IPS-18a (cell line): ENCODE data around the gene PTPRM.

ENCODE experiments used
- H3K27ac ChIP-seq: one replicate; pipeline ENCODE4 v1.5.1; 2013; ENCODE audit warnings: low read length
- H3K27me3 ChIP-seq: one replicate; pipeline ENCODE4 v1.6.1; 2013; ENCODE audit warnings: mild to moderate bottlenecking, low read length; ENCODE audit not compliant: control insufficient read depth, insufficient read depth
- H3K36me3 ChIP-seq: one replicate; pipeline ENCODE4 v1.6.1; 2013; ENCODE audit warnings: low read depth, low read length; ENCODE audit not compliant: control insufficient read depth
- H3K4me1 ChIP-seq: one replicate; pipeline ENCODE4 v1.6.1; 2013; ENCODE audit warnings: low read depth, low read length; ENCODE audit not compliant: control insufficient read depth
- H3K4me3 ChIP-seq: one replicate; pipeline ENCODE4 v1.5.1; 2013; ENCODE audit warnings: low read length
- H3K9ac ChIP-seq: one replicate; pipeline ENCODE4 v1.6.1; 2013; ENCODE audit warnings: mild to moderate bottlenecking, low read length, moderate library complexity
- H3K9me3 ChIP-seq: one replicate; pipeline ENCODE4 v1.6.1; 2013; ENCODE audit warnings: low read depth, low read length; ENCODE audit not compliant: control insufficient read depth

Gene PTPRM

GRCh38 chr18:7566567-7567473 is at the start of gene PTPRM:
TSS of gene PTPRM (plus strand) at chr18:7567316. CDS start at chr18:7567819, 503 bp downstream.
- Histone ChIP-seq H3K9ac (peak within 1 kb of the TSS; percentile 22), H3K4me3 (peak within 1 kb of the TSS; percentile 66), H3K27me3 (peaks cover 50% of the 10 kb centered on the region), H3K4me1 (peaks cover 9% of the 10 kb centered on the region), H3K27ac (no peak within 1 kb of the TSS), H3K36me3 (no peaks in the 10 kb centered on the region), H3K9me3 (no peaks in the 10 kb centered on the region)

DNA sequence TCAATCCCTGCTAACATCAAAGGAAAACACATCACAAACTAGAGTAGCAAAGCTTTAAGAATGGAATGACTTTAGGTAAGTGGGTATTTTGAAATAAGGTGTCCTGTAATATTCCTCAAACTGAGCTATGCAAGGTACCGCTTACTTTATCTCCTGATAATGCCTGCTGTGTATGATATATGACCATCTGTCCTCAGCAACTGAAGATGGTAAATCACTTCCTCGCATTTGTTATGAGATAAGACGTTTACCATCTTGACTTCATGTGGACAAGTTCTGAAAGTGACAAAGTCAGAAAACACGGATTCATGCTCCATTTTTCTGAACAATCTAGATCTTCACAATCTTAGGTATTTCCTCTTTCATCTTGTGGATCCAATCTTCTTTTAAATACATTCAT is 49.3 kb upstream of the PTPRM start:
- Histone ChIP-seq H3K36me3 (no peaks in the 10 kb centered on the region), H3K27ac (no peak overlapping the region), H3K27me3 (no peaks in the 10 kb centered on the region), H3K9ac (no peak overlapping the region), H3K4me3 (no peak overlapping the region), H3K9me3 (no peaks in the 10 kb centered on the region), H3K4me1 (peaks cover 29% of the 10 kb centered on the region)

DNA sequence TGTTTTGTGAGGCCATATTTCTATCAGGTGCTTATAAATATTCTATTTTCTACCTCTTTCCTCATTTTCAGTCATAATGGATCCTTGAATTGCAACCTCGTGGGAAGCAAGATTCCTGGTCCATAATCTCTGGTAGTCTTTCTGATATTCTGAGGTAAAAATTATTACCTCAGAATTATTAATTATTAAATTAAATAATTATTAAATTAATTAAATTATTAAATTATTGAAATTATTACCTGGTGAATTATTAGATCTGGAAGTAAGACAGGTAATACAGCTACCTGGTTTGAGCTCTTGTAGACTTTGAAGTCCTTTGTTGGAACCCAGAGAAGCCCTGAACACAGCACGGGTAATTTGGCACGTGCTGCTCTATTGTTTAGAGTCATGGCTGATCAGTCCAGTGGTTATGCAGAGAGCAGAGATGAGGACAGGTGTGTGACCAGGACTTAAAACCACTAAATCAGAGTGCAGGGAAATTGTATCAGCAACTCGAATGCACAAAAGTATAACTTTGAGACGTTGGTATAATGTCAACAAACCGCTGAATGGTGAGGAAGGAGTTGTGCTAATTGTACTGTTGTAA is 46.8 kb upstream of the PTPRM start:
- H3K9ac ChIP-seq: no peak overlapping the region
- no peaks in the 10 kb centered on the region for H3K36me3 ChIP-seq
- no peak overlapping the region for H3K27ac ChIP-seq
- H3K4me1 ChIP-seq: peaks cover 34% of the 10 kb centered on the region
- no peaks in the 10 kb centered on the region for H3K9me3 ChIP-seq
- no peak overlapping the region for H3K4me3 ChIP-seq
- no peaks in the 10 kb centered on the region for H3K27me3 ChIP-seq

DNA sequence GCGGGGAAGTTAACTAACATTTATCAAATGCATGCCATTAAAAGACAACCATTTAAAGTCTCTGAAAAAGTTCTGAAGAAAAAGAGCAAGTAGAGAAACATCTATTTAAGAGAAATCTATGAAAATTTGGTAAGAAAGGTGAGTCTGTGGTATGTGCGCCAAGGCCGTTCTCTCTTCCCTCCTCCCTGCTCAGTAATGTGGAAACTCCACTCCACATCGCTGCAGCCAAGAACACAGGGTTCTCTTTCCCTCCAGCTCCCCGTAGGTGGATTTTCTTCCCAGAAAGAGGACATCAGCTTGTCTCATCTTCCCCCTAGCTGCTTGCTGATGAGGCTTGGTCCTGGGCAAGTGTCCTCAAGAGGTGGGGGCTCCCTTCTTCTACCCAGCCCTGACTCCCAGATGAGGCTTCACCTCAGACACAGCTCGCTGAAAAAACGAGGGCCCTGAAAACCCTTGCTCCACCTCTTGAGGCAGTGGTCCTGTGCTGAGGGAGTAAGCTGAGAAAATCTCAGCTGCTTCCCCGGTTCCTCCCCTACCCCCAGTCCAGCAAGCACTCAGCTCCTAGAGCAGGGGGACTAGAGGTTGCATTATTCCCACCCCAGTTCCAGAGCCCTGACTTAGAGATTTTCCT is 45.8 kb upstream of the PTPRM start:
- no peak overlapping the region for H3K27ac ChIP-seq
- H3K9me3 ChIP-seq: no peaks in the 10 kb centered on the region
- H3K4me1 ChIP-seq: peaks cover 23% of the 10 kb centered on the region
- H3K4me3 ChIP-seq: no peak overlapping the region
- H3K36me3 ChIP-seq: no peaks in the 10 kb centered on the region
- no peak overlapping the region for H3K9ac ChIP-seq
- H3K27me3 ChIP-seq: no peaks in the 10 kb centered on the region

- peaks cover 15% of the 10 kb centered on the region for H3K4me1 ChIP-seq
- H3K27me3 ChIP-seq: no peaks in the 10 kb centered on the region
- H3K9ac ChIP-seq: no peak overlapping the region
- H3K4me3 ChIP-seq: no peak overlapping the region
- H3K27ac ChIP-seq: no peak overlapping the region
- H3K36me3 ChIP-seq: no peaks in the 10 kb centered on the region
- H3K9me3 ChIP-seq: no peaks in the 10 kb centered on the region
These were observed 43.3 kb upstream of the PTPRM start for GRCh38 chr18:7523772-7524171.

DNA sequence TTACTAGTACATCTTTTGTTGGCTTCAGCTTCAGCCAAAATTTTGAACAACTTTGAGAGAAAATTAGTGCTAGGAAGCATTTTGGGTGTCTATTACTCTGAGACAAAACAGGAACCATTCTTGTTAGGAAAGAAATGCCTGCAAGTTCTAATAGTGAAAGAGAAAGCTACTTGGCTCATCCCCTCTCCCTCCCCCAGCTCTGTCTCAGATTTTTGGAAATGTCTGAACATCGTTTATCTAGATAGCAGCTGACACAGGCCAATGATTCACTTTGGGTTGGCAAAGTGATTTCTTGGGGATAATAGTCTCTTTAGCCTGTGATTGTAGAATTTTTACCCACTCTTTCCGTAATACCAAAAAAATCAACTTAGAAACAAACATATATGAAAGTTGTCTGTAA is 42.3 kb upstream of the PTPRM start:
- Histone ChIP-seq H3K36me3 (no peaks in the 10 kb centered on the region), H3K4me3 (no peak overlapping the region), H3K27ac (no peak overlapping the region), H3K27me3 (no peaks in the 10 kb centered on the region), H3K9me3 (no peaks in the 10 kb centered on the region), H3K4me1 (peaks cover 15% of the 10 kb centered on the region), H3K9ac (no peak overlapping the region)

DNA sequence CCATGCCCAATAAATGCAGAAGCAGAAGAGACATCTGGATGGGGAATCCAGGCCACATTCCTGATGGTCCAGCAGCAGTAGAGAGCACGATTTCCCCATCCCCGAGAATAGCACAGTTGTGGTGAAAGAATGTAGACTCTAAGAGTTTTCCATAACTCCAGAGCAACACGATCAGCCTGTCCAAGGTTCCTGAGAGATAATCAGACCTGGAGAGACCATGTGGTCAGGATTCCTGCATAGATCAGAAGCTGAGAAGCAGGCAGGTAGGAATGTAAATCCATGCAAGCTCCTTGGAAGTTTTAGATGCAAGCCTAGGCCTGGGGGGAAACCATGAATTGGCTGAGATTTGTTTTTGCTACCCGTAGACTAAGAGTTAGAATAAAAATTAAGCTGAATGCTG is 34.2 kb upstream of the PTPRM start:
- Histone ChIP-seq H3K27ac (no peak overlapping the region), H3K4me3 (no peak overlapping the region), H3K9me3 (no peaks in the 10 kb centered on the region)

DNA sequence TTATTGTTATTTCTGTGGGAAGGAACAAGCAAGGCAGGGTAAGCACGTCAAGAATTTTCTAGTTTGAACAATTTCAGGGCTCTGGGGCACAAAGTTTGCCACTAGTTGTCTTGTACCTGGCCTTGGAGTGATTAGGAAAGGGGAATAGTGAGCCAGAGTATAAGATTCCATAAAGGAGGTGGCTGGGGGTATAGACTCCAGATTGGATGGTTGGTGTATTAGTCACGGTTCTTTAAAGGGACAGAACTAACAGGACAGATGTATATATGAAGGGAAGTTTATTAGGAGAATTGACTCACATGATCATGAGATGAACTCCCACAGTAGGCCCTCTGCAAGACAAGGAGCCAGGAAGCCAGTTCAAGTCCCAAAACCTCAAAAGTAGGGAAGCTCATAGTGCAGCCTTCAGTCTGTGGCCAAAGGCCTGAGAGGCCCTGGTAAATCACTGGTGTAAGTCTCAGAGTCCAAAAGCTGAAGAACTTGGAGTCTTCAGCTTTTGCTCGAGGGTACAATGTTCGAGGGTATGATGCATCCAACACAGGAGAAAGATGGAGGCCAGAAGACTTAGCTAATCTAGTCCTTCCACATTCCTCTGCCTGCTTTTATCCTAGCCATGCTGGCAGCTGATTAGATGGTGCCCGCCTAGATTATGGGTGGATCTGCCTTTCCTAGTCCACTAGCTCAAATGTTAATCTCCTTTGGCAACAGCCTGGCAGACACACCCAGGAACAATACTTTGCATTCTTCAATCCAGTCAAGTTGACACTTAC is 31.5 kb upstream of the PTPRM start:
- H3K4me1 ChIP-seq: peaks cover 5% of the 10 kb centered on the region
- no peaks in the 10 kb centered on the region for H3K36me3 ChIP-seq
- no peaks in the 10 kb centered on the region for H3K27me3 ChIP-seq
- H3K9me3 ChIP-seq: no peaks in the 10 kb centered on the region
- H3K9ac ChIP-seq: no peak overlapping the region
- H3K27ac ChIP-seq: no peak overlapping the region
- H3K4me3 ChIP-seq: no peak overlapping the region

More for the DNA sequence above, 34.2 kb upstream of the PTPRM start:
- H3K4me1 ChIP-seq: peaks cover 5% of the 10 kb centered on the region
- no peak overlapping the region for H3K9ac ChIP-seq
- H3K36me3 ChIP-seq: no peaks in the 10 kb centered on the region
- no peaks in the 10 kb centered on the region for H3K27me3 ChIP-seq

GRCh38 chr18:7537145-7537544 is 30.0 kb upstream of the PTPRM start:
- no peaks in the 10 kb centered on the region for H3K27me3 ChIP-seq
- H3K27ac ChIP-seq: no peak overlapping the region
- H3K36me3 ChIP-seq: no peaks in the 10 kb centered on the region
- H3K9me3 ChIP-seq: no peaks in the 10 kb centered on the region
- H3K9ac ChIP-seq: no peak overlapping the region
- H3K4me1 ChIP-seq: peaks cover 5% of the 10 kb centered on the region
- H3K4me3 ChIP-seq: no peak overlapping the region

- Histone ChIP-seq H3K9ac (no peak overlapping the region), H3K4me1 (no peaks in the 10 kb centered on the region), H3K9me3 (no peaks in the 10 kb centered on the region), H3K27me3 (no peaks in the 10 kb centered on the region), H3K27ac (no peak overlapping the region), H3K4me3 (no peak overlapping the region), H3K36me3 (no peaks in the 10 kb centered on the region)
These were observed 25.3 kb upstream of the PTPRM start for GRCh38 chr18:7541835-7542234.

GRCh38 chr18:7544686-7545085 is 22.4 kb upstream of the PTPRM start:
- Histone ChIP-seq H3K9me3 (no peaks in the 10 kb centered on the region), H3K9ac (no peak overlapping the region), H3K27ac (no peak overlapping the region), H3K4me1 (no peaks in the 10 kb centered on the region), H3K36me3 (no peaks in the 10 kb centered on the region), H3K4me3 (no peak overlapping the region), H3K27me3 (no peaks in the 10 kb centered on the region)
